Renal cortex interstitium (tissue), 11 donors: ENCODE results near the gene MIPOL1. TPM values are rescaled to one million over a fixed set of nuclear protein-coding genes. Genes with fewer than 3 reads are reported as not detected.
A peak's percentile ranks its signal among the peaks of the same experiment; 100 is the strongest.
"Not testable (repeated sequence)": the region's sequence is repeated elsewhere in the genome, so short reads cannot be mapped to it uniquely, and the experiment has no call there.

Experiments used
- DNase-seq, 11 donors: peaks; one replicate each; pipeline ENCODE4 v3.0.0-alpha.2; 2013; ENCODE audit warnings: low read depth in 9 of 11, low spot score in 4 of 11; ENCODE audit errors: extremely low read depth in 1 of 11
- polyA plus RNA-seq, 3 donors: library from polyadenylated mRNA; unstranded; fragments of 120-200 nt; gene quantifications; one replicate each; pipeline ENCODE4 v1.2.1, GENCODE V29; 2013; ENCODE audit not compliant: insufficient read length in 3 of 3

The MIPOL1 gene
- polyA plus RNA-seq, 3 donors: 8.9 to 13.0 (median 9.8) TPM

DNA sequence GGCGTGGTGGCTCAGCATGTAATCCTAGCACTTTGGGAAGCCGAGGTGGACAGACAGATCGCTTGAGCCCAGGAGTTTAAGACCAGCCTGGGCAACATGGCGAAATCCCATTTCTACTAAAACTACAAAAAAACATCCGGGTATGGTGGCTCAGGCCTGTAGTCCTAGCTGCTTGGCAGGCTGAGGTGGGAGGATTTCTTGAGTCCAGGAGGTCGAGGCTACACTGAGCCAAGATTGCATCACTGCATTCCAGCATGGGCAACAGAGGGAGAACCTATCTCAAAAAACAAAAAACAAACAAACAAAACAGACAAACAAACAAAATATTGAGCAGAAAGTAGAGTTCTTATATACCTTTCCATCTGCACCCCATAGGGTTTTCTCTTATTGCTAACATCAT is 16.3 kb upstream of the MIPOL1 start:
- no peak for DNase-seq

DNA sequence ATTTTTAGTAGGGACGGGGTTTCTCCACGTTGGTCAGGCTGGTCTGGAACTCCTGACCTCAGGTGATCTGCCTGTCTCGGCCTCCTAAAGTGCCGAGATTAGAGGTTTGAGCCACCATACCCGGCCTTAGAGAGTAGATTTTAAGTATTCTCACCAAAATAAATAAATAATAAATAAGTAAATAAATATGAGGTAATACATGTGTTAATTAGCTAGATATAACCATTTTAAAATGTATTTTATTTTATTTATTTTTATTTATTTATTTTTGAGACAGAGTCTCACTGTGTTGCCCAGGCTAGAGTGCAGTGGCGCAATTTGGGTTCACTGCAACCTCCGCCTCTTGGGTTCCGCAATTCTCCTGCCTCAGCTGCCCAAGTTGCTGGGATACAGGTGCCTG is 13.2 kb upstream of the MIPOL1 start:
- DNase-seq: not testable (repeated sequence)

DNA sequence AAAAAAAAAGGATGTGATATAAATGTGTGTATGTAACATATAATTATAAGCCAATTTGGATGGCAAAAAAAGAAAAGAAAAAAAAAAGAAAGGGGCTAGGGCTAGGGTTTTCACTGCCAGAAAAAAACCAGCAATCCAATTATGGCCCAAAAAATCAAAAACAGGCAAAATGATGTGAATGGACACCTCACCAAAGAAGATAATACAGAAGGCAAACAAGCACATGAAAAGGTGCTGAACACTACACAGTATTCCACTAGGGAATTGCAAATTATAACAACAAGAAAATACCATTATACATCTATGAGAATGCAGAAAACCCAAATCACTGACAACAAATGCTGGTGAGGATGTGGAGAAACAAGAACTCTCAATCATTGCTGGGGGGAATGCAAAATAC is 12.1 kb upstream of the MIPOL1 start:
- DNase-seq: no peak

DNA sequence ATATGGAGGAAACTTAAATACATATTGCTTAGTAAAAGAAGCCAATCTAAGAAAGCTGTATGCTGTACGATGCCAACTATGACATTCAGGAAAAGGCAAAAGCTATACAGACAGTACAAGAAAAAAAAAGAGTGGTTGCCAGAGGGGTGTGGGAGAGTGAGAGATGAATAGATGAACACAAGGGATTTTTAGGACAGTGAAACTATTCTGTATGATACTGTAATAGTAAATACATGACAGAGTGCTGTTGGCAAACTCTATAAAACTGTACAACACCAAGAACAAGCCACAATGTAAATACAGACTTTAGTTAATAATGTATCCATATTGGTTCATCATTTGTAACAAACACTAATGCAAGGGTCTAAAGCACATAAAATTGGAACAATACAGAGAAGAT is 10.9 kb upstream of the MIPOL1 start:
- DNase-seq: no peak

DNA sequence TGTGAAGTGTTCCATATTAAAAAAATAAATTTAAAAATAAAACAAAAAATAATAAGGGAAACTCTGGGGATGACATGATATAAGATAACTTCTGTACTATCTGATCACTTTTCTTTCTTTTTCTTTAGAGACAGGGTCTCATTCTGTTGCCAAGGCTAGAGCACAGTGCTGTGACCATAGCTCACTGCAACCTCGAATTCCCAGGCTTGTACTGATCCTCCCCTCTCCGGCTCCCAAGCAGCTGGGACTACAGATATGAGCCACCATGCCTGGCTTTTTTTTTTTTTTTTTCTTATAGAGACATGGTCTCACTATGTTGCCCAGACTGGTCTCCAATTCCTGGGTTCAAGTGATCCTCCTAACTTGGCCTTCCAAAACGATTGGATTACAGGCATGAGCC is 10.4 kb upstream of the MIPOL1 start:
- DNase-seq: no peak

DNA sequence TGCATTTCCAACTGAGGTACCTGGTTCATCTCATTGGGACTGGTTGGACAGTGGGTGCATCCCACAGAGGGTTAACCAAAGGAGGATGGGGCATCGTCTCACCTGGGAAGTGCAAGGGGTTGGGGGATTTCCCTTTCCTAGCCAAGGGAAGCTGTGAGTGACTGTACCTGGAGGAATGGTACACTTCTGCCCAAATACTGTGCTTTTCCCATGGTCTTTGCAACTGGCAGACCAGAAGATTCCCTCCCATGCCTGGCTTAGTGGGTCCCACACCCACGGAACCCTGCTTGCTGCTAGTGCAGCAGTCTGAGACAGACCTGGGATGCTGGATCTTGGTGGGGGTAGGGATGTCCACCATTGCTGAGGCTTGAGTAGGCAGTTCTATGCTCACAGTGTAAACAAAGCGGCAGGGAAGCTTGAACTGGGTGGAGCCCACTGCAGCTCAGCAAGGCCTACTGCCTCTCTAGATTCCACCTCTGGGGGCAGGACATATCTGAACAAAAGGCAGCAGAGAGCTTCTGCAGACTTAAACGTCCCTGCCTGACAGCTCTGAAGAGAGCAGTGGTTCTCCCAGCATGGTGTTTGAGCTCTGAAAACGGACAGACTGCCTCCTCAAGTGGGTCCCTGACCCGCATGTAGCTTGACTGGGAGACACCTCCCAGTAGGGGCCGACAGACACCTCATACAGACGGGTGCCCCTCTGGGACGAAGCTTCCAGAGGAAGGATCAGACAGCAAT is 9.7 kb upstream of the MIPOL1 start:
- DNase-seq: not testable (repeated sequence)

DNA sequence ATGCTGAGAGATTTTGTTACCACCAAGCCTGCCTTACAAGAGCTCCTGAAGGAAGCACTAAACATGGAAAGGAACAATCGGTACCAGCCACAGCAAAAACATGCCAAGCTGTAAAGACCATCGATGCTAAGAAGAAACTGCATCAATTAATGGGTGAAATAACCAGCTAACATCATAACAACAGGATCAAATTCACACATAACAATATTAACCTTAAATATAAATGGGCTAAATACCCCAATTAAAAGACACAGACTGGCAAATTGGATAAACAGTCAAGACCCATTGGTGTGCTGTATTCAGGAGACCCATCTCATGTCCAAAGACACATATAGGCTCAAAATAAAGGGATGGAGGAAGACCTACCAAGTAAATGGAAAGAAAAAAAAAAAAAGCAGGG is 8.0 kb upstream of the MIPOL1 start:
- DNase-seq: not testable (repeated sequence)

DNA sequence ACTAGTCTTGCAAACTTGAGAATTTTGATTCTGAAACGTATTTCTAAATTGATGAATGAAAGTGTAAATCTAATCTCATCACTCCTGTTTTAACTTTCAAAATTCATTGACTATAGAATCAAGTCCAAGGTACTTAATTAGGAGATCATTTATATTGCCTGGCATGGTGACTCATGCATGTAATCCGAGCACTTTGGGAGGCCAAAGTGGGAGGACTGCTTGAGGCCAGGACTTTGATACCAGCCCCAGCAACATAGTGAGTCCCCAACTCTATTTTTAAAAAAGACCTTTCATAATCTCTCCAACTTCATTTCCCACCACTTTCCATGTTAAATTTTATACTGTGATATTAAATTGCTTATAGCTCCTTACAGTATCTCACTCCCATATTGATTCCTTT is 3.0 kb upstream of the MIPOL1 start:
- no peak for DNase-seq

DNA sequence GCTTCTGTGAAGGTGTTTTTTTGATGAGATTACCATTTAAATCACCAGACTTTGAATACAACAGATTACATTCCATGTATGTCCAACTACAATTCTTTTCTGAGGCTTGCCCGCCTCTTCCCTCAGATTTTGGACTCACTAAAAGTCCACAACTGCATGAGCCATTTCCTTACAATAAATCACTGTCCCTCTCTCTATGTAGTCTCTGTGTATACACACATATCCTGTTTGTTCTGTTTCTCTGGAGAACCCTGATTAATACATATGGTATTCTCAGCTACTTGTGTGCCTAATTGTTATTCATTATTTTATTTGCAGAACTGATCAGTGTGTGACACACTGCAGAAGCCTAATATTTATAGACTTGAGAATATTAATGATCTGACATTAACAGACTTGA is 2.4 kb upstream of the MIPOL1 start:
- DNase-seq: no peak

DNA sequence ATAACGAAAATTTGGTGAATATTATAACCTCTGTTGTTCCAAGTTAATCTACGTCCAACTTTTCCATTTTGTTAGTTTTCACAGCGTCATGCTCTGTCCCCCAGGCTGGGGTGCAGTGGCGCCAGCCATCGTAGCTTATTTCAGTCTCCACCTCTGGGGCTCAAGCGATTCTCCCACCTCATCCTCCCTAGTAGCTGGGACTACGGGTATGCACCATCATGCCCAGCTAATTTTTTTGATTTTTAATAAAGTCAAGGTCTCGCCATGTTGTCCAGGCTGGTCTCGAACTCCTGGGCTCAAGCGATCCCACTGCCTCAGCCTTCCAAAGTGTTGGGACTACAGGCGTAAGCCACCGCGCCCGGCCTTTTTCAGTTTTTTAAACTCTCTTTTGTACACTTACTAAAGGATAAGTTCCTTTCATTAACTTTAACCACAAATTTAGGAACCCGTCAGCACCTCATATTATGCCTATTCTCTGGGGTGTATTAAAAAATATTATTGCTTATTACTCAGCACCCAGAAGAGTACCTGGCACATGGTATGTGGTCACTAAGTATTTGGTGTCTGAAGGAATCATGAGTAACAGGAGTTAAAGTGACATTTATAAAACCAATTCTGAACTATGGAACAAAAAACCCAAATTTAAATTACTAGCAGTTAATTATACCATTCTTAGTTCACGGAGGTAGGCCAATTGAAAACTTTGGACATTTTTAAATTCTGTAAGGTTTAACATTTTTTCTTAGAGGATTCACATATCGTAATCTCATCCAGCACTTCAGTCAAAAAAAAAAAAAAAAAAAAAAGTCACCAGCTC is 925 bp upstream of the MIPOL1 start:
- no peak for DNase-seq

DNA sequence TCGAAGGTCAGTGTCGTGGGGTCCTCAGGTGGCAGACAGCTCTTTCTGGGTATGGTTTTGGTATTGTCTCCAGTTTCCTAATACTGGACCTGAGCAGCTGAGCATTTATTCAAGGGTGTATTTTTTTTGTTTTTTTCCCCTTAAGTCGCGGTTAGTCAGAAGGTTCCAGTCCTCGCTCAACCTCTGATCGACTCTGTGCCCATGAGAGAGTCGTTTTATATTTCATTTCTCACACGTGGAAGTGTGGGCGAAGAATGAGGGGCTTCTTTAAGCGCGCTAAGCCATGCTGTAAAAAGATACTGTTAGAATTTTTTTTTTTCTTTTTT is 499 bp downstream of the MIPOL1 start:
- DNase-seq: peak in 2 of 11 donors; percentile 12 to 13

DNA sequence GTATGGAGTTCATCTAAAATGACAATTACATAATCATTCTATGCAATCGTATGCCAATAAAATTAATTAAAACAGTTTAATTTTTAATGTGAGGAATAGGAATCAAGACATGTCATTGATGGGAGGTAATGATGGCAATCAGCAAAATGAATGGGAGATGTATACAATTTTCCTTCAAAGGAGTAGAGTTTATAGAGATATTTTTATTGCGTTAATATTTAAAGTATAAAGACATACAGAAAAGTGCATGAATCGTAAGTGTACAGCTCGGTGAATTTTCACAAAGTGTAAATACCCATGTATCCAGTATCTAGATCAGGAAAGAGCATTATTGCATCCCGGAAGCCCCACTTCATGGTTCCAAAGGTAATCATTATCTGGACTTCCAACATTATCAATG is 1.2 kb downstream of the MIPOL1 start:
- no peak for DNase-seq

DNA sequence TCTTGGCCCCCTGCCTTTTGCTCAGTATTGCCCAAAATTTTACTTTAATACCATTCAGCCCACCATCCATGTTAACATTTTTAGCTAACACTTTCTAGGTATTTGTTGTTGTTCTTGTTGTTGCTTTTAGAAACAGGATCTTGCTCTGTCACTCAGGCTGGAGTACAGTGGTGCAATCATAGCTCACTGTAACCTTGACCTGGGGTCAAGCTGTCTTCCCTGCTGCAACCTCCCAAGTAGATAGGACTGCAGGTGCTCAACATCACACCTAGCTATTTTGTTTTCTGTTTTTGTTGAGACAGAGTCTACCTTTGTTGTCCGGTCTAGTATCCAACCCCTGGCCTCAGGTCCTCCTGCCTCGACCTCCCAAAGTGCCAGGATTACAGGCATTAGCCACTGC is 4.0 kb downstream of the MIPOL1 start:
- no peak for DNase-seq

DNA sequence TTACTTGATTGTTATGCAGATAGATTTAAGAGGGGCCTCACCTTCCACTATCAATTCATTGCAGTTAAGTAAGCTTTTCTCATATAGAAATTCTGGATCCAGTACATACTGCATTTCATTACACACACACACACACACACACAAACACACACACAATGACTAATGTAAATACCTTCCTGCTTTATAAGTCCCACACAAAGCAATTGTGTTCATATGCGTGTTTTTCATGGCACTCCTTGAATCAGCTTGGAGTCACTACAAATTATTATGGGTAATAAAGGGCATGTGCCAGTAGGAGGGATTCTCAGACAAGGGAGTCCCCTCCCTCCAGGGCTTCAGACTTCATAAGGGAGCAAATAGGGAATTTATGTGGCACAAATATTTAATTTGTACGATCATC is 4.5 kb downstream of the MIPOL1 start:
- no peak for DNase-seq

DNA sequence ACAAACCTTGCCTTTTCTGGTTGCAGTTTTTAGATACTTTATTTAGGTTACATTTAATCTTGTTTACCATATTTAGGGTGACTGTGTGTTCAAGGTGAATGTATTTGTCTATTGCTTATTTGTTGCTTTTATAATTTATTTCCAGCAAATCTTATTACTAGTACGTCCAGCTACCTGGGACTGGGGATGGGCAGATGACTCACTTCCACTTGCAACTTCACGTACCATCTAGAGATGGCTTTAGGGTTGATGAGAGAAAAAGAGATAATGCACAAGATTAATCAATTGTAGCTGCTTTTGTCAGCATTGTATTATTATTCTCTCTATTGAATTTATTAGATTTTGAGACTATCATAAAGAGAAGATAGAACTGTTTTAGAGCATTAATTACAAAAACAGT is 5.1 kb downstream of the MIPOL1 start:
- DNase-seq: no peak

DNA sequence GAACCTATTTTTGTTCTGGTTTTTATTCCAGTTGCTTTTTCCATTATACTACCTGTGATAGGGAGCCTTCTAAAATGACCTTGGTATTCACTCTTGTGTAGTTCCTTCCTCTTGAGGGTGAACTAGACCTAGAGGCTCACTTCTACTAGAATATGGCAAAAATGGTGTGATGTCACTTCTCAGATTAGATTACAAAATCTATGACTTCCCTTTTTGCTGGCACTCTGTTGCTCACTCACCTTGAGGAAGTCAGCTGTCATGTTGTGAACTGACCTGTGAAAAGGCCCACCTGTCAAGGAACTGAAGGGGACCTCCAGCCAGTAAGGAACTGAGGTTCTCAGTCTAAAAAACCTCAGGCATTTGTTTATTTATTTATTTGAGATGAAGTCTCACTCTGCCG is 5.7 kb downstream of the MIPOL1 start:
- DNase-seq: no peak

DNA sequence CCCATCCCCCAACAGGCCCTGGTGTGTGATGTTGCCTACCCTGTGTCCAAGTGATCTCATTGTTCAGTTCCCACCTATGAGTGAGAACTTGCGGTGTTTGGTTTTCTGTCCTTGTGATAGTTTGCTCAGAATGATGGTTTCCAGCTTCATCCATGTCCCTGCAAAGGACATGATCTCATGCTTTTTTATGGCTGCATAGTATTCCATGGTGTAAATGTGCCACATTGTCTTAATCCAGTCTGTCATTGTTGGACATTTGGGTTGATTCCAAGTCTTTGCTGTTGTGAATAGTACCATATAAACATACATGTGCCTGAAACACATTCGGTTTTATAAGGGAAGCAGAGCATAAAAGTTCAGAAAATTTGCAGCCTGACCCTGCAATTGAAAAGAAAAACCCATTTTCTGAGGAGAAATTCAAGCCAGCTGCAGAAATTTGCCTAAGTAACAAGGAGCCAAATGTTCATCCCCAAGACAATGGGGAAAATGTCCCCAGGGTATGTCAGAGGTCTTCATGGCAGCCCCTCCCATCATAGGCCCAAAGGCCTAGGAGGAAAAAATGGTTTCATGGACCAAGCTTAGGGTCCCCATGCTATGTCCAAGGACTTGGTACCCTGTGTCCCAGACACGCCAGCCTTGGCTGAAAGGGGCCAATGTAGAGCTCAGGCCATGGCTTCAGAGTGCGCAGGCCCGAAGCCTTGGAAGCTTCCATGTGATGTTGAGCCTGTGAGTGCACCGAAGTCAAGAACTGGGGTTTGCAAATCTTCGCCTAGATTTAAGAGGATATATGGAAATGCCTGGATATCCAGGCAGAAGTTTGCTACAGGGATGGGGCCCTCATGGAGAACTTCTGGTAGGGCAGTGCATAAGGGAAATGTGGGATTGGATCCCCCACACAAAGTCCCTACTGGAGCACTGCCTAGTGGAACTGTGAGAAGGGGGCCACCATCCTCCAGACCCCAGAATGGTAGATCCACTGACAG is 8.2 kb downstream of the MIPOL1 start:
- DNase-seq: not testable (repeated sequence)

DNA sequence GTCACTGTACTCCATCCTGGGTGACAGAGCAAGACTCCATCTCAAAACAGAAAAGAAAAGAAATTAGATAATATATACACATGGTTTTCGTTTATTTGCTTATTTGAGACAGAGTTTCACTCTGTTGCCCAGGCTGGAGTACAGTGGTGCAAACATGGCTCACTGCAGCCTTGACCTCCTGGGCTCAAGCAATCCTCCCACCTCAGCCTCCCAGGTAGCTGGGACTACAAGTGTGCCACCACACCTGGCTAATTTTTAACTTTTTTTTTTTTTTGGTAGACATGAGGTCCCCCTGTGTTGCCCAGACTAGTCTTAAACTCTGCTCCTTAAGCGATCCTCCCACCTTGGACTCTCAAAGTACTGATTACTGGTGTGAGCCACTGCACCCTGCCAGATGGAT is 11.9 kb downstream of the MIPOL1 start:
- DNase-seq: not testable (repeated sequence)

DNA sequence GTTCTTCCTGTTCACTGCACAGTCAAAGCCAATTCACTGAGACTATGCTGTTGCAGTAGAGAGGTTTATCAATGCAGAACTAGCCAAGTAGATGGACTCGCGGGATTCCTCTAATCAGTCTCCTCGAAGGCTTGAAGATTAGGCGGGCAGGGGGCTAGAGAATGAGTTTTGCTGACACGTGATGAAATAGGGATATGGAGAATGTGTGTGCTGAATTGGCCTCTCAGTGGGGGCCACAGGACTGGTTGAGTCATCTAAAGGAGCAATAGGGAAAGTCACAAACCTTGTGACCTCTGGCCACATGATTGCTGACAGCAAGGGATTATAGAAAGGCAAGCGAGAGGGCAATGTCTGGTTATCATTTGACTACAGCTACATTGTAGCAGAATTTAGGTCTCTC is 12.7 kb downstream of the MIPOL1 start:
- DNase-seq: no peak

DNA sequence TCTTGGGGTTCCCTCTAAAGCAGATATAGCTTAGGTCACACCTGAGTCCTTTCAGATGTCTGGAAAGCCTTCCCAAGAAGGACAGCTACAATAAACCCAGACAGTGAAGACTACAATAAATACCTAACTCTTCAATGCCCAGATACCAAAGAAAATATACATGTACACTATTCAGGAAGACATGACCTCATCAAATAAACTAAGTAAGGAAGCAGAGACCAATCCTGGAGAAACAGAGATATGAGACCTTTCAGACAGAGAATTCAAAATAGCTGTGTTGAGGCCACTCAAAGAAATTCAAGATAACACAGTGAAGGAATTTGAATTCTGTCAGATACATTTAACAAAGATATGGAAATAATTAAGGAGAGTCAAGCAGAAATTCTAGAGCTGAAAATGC is 15.3 kb downstream of the MIPOL1 start:
- DNase-seq: no peak
